ENCODE data around the gene HCFC1R1. TPM values are rescaled to one million over a fixed set of nuclear protein-coding genes. Genes with fewer than 3 reads are reported as not detected.

HCFC1R1 gene
- total RNA-seq, 1 experiment from 2014 or later: 46.6 TPM

- peaks cover 20% of the 10 kb centered on the region for H3K27me3 ChIP-seq (replicated peaks; ENCODE audit: insufficient read depth, low read depth, low read length, poor library complexity)
- DNase-seq (ENCODE audit: low spot score): no peak
- H3K27ac ChIP-seq (ENCODE audit: low read depth, low read length, poor library complexity, severe bottlenecking): no peak overlapping the region
- intact Hi-C loops (cut with micrococcal nuclease; ENCODE audit: unreplicated experiment): loop anchor here (10.0 kb wide), 1 partner anchor 105 kb away; no protein-coding TSS in a partner anchor
- ChIA-PET POLR2A (ENCODE audit: low non-redundant PET) (no interaction called here), CTCF (interaction anchor here (0.6 to 1.2 kb wide), 2 partner anchors 22 to 1236 kb away, joined by 3 to 7 read pairs; no protein-coding TSS in a partner anchor)
- BruUV-seq (replicated peaks): no TSS peak
- no peaks in the 10 kb centered on the region for H3K9me3 ChIP-seq (ENCODE audit: low read depth, low read length, poor library complexity, severe bottlenecking)
- no peak overlapping the region for H3K4me3 ChIP-seq (ENCODE audit: low read depth, low read length, poor library complexity, severe bottlenecking)
- TF ChIP-seq EZH2 (IDR thresholded peaks at IDR 0.05; ENCODE audit: borderline replicate concordance, low read depth, low read length, poor library complexity, severe bottlenecking) (no peak), CTCF (conservative IDR thresholded peaks at IDR 0.05; ENCODE audit: low read depth, low read length) (no peak)
- H3K4me1 ChIP-seq (ENCODE audit: insufficient read depth, low read length, poor library complexity, severe bottlenecking): no peaks in the 10 kb centered on the region
- H3K36me3 ChIP-seq (ENCODE audit: insufficient read depth, low read length, poor library complexity, severe bottlenecking): no peaks in the 10 kb centered on the region
These were observed 26.3 kb upstream of the HCFC1R1 start for GRCh38 chr16:3049921-3050481.

- no peak for TF ChIP-seq CTCF (conservative IDR thresholded peaks at IDR 0.05; ENCODE audit: low read depth, low read length)
- no peak for TF ChIP-seq EZH2 (IDR thresholded peaks at IDR 0.05; ENCODE audit: borderline replicate concordance, low read depth, low read length, poor library complexity, severe bottlenecking)
- intact Hi-C loops (cut with micrococcal nuclease; ENCODE audit: unreplicated experiment): no loop called here
- peaks cover 20% of the 10 kb centered on the region for H3K27me3 ChIP-seq (replicated peaks; ENCODE audit: insufficient read depth, low read depth, low read length, poor library complexity)
These were observed 23.6 kb upstream of the HCFC1R1 start for GRCh38 chr16:3047387-3047720.

GRCh38 chr16:3046641-3047386, 23.1 kb upstream of the HCFC1R1 start:
- Histone ChIP-seq H3K27me3 (replicated peaks; ENCODE audit: insufficient read depth, low read depth, low read length, poor library complexity) (peaks cover 20% of the 10 kb centered on the region), H3K9me3 (ENCODE audit: low read depth, low read length, poor library complexity, severe bottlenecking) (no peaks in the 10 kb centered on the region), H3K4me1 (ENCODE audit: insufficient read depth, low read length, poor library complexity, severe bottlenecking) (no peaks in the 10 kb centered on the region), H3K27ac (ENCODE audit: low read depth, low read length, poor library complexity, severe bottlenecking) (no peak overlapping the region), H3K36me3 (ENCODE audit: insufficient read depth, low read length, poor library complexity, severe bottlenecking) (no peaks in the 10 kb centered on the region), H3K4me3 (ENCODE audit: low read depth, low read length, poor library complexity, severe bottlenecking) (peak overlapping the region; percentile 51)
- TF ChIP-seq EZH2 (IDR thresholded peaks at IDR 0.05; ENCODE audit: borderline replicate concordance, low read depth, low read length, poor library complexity, severe bottlenecking) (peak; percentile 83), CTCF (conservative IDR thresholded peaks at IDR 0.05; ENCODE audit: low read depth, low read length) (no peak)
- no peak for DNase-seq (ENCODE audit: low spot score)
- intact Hi-C loops (cut with micrococcal nuclease; ENCODE audit: unreplicated experiment): no loop called here
- ChIA-PET CTCF (interaction anchor here (1.0 to 1.4 kb wide), 2 partner anchors 12 to 15 kb away, joined by 3 to 12 read pairs; no protein-coding TSS in a partner anchor), POLR2A (ENCODE audit: low non-redundant PET) (no interaction called here)
- BruUV-seq (replicated peaks): no TSS peak

More at GRCh38 chr16:3047387-3047720, 23.6 kb upstream of the HCFC1R1 start:
- Histone ChIP-seq H3K27ac (ENCODE audit: low read depth, low read length, poor library complexity, severe bottlenecking) (no peak overlapping the region), H3K36me3 (ENCODE audit: insufficient read depth, low read length, poor library complexity, severe bottlenecking) (no peaks in the 10 kb centered on the region), H3K4me1 (ENCODE audit: insufficient read depth, low read length, poor library complexity, severe bottlenecking) (no peaks in the 10 kb centered on the region), H3K9me3 (ENCODE audit: low read depth, low read length, poor library complexity, severe bottlenecking) (no peaks in the 10 kb centered on the region), H3K4me3 (ENCODE audit: low read depth, low read length, poor library complexity, severe bottlenecking) (no peak overlapping the region)
- BruUV-seq (replicated peaks): no TSS peak
- DNase-seq (ENCODE audit: low spot score): no peak
- POLR2A ChIA-PET (ENCODE audit: low non-redundant PET): no interaction called here
- CTCF ChIA-PET: interaction anchor here (1.0 to 1.4 kb wide), 2 partner anchors 11 to 15 kb away, joined by 3 to 12 read pairs; no protein-coding TSS in a partner anchor

Measured in A673 (cell line).